Measurements from ENCODE around the gene ANKRD40.
"Not testable (repeated sequence)": the region's sequence is repeated elsewhere in the genome, so short reads cannot be mapped to it uniquely, and the experiment has no call there.

Gene ANKRD40

DNA sequence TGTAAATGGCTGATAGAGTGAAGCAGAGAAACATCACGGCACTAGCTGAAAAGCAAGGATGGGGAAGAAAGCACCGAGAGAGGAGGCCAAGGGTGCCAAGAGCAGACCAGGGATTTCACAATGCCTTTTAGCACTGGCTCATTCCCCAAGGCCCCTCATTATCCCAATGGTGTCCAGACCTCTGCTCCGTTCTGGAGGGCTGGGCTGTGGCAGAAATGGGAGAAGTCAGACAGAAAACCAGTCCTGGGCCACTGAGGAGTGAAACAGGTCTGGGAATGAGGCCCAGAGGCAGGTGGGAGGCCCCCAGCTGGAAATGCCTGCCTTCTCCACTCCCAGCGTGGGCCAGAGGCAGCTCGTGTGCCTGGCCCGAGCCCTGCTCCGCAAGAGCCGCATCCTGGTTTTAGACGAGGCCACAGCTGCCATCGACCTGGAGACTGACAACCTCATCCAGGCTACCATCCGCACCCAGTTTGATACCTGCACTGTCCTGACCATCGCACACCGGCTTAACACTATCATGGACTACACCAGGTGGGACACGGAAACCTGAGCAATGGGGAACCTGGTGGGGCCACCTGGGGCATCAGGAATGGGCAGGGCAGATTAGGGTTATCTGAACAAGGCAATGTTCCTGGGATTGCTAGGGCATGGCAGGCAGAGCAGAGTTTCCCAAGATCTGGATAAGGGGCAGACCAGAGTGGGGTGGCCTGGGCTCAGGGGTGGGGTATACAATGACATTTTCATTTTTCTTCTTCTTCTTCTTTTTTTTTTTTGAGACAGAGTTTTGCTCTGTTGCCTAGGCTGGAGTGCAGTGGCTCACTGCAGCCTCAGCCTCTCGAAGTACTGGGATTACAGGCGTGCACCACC, 20.3 kb downstream of the ANKRD40 start:
- in situ Hi-C loops (cut with MboI; ENCODE audit: low sequenced_read_pairs): no loop called here

DNA sequence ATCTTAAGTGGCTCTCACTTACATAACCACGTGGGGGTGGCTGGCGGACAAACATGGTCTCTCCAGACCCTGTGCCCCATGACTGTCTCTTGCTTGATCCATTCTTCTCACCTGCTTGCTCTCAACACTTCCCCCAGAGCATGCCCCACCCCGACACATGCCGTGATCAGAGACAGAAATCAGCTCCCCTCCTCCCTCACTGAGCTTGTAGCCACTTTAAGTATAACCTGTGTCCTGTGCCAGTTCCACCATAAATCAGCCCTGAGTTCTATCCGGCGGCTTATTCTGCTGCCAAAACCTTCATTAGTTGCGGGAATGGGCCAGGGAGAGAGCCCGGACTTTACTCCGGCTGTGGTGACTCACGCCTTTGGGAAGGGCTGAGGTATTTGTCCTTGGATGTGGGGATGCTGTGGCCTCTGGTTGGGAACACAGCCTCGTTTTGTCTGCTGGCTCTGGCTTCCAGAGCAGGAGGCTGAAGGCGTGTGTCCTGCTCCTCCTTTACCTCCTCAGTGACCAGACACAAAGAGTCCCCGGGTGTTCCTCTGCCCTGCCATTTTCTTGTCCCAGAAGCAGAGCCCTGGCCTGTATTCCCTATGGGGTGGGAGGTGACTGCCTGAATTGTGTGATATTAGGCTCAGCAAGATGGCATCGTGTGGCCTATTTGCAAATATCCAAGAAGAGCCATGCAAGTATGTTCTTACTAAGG, 21.1 kb downstream of the ANKRD40 start:
- in situ Hi-C loops (cut with MboI; ENCODE audit: low sequenced_read_pairs): no loop called here

DNA sequence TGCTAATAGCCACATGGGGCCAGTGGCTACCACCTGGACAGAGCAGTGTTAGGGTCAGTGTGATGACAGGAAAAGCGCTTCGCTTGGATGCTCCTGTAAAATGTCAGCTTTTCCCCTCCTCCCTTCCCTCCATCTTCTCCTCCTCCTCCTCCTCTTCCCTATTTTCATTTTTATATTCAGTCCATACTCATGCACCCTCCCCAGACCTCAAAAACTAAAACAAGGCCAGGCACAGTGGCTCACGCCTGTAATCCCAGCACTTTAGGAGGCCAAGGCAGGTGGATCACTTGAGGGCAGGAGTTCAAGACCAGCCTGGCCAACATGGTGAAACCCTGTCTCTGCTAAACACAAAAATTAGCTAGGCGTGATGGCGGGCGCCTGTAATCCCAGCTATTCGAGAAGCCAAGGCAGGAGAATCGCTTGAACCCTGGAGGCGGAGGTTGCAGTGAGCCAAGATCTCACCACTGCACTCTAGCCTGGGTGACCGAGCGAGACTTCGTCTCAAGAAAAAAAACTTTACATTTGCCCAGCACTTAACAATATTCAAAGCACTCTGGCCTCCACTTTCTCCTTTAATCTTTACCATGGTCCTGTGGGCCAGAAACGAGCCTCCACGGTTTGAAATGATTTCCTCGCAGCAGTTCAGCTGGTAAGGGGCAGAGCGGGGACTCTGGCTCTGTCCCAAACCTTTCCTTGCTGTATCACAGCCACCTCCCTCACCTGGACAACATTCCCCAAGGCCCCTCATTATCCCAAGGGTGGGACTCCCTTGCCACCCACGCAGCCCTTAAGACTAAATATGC, 21.8 kb downstream of the ANKRD40 start:
- in situ Hi-C loops (cut with MboI; ENCODE audit: low sequenced_read_pairs): no loop called here

DNA sequence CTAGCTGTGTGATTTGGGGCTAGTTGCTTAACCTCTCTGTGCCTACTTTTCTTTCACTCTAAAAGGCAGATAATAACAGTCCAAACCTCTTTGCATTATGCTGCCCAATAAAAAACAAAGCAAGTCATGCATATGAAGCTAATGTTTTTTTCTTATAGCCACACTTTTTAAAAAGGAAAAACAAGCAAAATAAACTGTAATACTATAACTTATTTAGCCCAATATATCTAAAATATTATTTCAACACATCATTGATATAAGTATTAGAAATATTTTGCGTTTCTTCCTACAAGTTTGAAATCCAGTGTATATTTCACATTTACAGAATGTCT, 22.4 kb downstream of the ANKRD40 start:
- in situ Hi-C loops (cut with MboI; ENCODE audit: low sequenced_read_pairs): no loop called here

DNA sequence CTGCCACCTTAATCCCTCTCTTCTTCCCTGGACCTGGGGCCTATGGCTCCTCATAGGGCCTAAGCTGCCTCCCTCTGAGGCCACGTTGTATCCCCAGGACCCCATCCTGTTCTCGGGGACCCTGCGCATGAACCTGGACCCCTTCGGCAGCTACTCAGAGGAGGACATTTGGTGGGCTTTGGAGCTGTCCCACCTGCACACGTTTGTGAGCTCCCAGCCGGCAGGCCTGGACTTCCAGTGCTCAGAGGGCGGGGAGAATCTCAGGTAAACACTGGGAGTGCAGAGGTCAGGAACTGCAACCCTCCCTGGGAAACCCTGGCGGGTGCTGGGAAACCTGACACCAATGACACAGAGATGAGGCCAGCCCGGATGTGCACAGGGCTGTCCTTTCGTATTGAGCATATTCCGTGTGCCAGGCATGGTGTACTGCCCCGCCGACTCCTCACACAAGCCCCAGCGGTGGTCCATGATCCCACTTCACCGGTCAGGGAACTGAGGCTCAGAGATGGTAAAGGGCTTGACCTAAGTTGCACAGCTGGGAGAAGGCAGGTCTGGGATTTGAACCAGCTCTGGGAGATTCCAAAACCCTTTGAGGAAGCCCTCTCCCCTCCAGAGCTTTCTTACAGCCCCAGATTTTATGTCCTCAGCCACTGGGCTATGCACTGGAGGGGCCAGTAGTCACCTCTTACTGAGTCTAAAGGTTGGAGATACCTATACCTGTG, 22.9 kb downstream of the ANKRD40 start:
- in situ Hi-C loops (cut with MboI; ENCODE audit: low sequenced_read_pairs): no loop called here

DNA sequence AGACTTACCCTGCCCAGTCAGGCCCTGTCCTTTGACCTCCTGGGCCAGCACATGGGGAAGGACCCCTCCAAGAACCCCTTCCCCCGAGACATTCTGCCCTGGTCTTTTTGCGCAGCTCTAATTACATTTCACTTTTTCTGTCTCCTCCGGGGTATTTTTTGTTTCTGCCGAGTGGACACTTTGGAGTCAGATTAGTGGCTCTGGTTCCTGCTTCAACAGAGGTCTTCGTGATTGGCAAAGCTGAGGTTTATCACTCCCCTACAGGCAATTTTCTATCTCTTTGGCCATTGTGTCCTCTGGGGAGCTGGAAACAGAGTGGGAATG, 23.5 kb downstream of the ANKRD40 start:
- in situ Hi-C loops (cut with MboI; ENCODE audit: low sequenced_read_pairs): no loop called here

DNA sequence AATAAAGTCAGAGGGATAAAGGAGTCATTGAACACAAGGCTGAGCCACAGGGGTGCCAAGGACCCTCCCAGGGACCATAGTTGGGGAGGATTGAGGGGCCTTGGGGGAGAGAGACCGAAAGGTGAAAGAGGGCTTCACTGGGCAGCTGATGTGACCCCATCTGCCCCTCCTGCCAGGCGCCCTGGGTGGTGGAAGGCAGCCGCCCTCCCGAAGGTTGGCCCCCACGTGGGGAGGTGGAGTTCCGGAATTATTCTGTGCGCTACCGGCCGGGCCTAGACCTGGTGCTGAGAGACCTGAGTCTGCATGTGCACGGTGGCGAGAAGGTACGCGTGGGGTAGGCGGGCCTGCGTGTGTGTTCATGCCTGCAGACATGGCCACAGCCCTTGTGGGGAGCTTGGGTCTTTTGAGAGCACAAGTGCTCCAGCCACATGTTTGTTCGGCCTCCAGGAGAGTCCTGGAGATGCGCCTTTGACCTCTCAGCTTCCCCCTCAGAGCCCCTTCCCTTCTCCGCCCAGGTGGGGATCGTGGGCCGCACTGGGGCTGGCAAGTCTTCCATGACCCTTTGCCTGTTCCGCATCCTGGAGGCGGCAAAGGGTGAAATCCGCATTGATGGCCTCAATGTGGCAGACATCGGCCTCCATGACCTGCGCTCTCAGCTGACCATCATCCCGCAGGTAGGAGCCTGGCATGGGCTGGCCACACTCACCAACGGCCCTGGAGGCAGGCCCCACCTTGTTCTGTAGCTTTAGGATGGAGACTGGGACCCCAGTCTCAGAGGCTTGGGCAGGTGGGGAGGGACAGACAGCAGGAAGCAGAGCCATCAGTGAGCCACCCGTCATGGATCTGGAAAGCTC, 24.1 kb downstream of the ANKRD40 start:
- in situ Hi-C loops (cut with MboI; ENCODE audit: low sequenced_read_pairs): no loop called here

DNA sequence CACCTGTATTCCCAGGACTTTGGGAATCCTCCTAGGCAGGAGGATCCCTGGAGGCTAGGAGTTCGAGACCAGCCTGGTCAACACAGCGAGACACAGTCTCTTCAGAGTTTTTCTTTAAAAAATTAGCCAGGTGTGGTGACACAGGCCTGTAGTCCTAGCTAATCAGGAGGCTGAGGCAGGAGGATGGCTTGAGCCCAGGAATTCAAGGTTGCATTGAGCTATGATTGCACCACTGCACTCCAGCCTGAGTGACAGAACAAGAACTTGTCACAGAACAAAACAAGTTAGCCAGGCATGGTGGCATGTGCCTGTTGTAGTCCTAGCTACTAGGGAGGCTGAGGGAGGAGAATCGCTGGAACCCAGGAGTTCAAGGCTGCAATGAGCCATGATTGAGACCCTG, 24.8 kb downstream of the ANKRD40 start:
- in situ Hi-C loops (cut with MboI; ENCODE audit: low sequenced_read_pairs): no loop called here

DNA sequence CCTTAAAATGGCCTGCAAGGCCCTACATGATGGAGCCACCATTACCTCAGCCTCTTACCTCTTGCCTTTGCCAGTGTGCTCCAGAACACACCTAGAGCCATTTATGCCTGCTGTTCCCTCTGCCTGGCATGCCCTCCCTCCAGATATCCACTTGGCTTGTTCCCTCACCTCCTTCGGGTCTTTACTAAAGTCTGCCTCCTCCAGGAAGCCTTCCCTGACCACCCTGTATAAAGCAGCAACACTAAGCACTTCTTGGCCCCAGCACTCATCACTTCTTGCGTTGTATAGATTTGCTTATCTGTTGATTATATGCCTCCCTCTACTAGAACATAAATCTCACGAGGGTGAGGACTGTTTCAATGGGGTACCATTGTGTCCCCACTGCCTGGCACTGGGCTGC, 25.3 kb downstream of the ANKRD40 start:
- in situ Hi-C loops (cut with MboI; ENCODE audit: low sequenced_read_pairs): no loop called here

DNA sequence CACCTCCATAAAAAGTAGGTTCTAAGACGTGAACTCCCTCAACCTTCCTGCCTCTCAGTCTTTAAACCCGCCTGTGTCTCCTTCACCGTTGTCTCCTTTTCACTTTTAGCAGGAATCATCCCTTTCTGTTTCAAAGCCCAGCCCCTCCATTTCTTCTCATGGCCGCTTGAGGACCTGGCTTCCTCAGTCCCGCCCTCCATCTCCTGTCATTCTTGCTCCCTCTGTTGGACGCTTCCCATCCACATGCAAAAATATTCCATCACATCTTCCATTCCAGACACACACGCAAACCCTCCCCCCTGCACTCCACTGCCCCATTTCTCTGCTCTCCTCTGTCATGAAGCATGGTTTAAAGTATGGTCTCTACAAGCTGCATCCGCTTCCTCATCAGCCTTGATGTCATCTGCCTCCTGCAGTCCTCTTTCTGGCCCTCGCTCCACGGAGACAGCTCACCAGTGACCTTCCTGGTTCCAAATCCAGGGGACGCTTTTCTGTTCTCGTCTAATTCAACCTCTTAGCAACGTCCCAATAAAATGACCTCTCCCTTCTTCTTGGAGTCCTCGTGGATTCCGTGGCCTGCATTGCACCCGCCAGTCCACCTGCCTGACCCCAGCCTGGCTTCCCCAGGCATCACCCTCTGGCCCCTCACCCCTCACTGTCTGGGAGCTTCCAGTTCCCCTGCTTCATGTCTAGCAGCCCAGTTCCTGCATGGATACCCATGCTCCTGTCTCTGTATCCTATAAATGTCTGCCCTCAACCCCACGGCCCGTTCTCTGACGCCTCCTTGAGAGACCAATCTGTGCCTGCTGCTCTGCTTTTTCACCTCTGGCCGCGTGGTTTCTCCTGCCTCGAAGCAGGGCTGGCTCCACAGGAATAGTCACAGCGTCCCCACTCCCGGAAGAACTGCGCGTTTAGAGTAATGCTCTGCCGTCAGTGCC, 26.2 kb downstream of the ANKRD40 start:
- in situ Hi-C loops (cut with MboI; ENCODE audit: low sequenced_read_pairs): no loop called here

DNA sequence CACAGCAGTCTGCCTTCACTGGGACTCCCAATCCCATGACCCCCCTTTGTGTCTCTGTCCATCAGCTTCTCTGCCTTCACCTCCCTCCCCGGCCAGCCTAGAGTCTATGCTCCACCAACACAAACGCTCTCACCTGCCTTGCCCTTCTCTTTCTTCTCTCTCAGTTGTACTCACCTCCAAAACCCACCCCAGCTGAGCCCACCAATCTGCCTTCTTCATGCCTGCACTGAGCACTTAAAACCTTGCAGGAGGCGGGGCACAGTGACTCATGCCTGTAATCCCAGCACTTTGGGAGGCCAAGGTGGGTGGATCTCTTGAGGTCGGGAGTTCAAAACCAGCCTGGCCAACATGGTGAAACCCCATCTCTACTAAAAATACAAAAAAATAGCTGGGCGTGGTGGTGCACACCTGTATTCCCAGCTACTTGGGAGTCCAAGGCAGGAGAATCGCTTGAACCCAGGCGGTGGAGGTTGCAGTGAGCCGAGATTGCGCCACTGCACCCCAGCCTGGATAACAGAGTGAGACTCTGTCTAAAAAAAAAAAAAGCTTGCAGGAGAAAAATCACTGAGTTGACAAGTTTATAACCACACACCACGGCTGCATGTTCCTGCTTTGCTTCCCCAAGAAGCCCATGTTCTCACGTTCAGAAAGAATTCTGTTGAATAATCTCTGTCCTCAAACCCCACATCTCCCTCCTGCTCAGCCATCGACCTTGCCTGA, 27.0 kb downstream of the ANKRD40 start:
- in situ Hi-C loops (cut with MboI; ENCODE audit: low sequenced_read_pairs): not testable (repeated sequence)

DNA sequence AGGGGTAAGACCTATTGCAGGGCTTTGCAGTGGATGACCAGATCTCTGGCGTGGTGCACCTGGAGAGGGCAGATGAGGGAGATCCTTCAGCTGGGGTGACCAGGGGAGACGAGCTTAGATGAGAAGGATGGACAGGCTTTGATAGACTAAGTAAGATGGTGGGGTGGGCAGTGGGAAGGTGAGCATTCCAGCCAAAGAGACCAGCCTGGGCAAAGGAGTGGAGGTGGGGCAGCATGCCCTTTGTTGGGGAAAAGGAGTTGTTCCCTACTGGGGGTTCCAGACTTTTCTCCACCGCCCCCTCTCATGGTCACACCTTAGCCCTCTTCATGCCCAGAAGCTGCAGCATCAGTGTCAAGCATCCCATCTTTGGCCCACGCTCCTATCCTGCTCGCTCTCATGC, 27.6 kb downstream of the ANKRD40 start:
- in situ Hi-C loops (cut with MboI; ENCODE audit: low sequenced_read_pairs): no loop called here

DNA sequence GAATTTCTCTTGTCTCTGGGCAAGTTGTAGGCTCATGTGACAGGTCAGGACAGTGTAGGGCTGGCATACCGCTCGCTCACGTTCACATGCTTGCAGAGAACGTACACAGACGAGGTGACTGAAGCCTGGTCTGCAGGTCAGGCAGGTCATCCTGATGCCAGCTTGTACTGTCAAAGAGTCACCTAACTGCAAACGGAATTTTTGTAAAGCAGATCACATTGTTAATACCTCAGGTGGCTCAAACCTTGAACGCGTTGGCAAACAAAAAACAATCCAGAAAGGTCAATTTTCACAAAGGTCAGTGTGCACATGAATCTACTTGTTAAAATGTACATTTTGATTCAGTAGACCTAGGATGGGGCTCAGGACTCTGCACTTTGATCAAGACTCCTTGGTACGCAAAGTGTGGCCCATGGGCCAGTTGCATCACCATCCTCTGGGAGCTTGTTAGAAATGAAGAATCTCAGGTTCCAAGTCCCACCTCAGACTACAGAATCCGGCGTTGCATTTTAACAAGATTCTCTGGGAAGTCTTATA, 28.6 kb downstream of the ANKRD40 start:
- in situ Hi-C loops (cut with MboI; ENCODE audit: low sequenced_read_pairs): no loop called here

DNA sequence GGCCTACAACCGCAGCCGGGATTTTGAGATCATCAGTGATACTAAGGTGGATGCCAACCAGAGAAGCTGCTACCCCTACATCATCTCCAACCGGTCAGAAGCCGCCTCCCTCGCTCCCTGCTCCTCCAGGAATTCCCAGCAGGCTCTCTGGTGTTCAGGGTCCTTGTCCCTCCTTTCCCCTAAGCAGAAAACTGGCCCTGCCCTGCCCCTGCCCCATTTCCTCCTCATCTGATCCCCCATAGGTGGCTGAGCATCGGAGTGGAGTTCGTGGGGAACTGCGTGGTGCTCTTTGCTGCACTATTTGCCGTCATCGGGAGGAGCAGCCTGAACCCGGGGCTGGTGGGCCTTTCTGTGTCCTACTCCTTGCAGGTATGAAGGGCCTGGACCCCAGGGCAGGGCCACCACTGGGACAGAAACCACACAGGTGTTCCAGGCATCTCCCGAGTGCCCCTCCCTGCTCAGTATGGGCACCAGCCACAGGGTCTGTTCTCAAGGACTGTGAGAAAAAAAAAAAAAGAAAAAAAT, 29.8 kb downstream of the ANKRD40 start:
- in situ Hi-C loops (cut with MboI; ENCODE audit: low sequenced_read_pairs): no loop called here

DNA sequence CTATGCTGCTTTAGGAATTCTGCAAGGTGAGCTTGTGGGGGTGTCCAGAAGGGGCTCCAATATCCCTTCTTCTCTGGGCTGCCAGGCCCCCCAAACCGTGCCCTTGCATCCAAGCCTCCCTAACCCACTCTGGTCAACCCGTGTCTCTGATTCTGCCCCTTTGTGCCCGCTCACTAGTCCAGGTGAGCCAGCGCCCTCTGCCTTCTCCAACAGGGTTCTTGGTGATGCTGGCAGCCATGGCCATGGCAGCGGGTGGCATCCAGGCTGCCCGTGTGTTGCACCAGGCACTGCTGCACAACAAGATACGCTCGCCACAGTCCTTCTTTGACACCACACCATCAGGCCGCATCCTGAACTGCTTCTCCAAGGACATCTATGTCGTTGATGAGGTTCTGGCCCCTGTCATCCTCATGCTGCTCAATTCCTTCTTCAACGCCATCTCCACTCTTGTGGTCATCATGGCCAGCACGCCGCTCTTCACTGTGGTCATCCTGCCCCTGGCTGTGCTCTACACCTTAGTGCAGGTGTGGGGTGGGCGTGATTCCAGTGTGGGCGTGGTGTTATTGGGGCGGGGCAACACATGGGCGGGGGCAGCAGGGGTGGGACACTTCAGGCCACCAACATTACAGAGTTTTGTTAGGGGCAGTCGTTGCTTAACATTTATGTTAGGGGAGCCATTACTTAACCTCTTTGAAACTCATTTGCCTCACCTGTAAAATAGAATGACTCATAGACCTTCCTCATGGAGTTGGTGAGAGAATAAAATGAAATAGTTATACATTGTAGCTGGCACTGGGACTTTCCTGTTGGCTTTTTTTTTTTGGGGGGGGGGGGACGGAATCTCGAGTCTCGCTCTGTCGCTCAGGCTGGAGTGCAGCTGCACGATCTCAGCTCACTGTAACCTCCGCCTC, 31.4 kb downstream of the ANKRD40 start:
- in situ Hi-C loops (cut with MboI; ENCODE audit: low sequenced_read_pairs): no loop called here

DNA sequence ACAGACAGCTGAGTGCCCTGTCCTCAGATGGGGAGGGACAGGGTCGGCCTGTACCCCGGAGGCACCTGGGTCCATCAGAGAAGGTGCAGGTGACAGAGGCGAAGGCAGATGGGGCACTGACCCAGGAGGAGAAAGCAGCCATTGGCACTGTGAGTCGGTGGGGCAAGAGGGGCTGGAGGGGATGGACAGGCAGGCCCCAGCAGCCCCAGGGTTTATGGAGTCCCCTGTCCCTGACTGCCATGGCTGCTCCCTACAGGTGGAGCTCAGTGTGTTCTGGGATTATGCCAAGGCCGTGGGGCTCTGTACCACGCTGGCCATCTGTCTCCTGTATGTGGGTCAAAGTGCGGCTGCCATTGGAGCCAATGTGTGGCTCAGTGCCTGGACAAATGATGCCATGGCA, 32.1 kb downstream of the ANKRD40 start:
- in situ Hi-C loops (cut with MboI; ENCODE audit: low sequenced_read_pairs): no loop called here

DNA sequence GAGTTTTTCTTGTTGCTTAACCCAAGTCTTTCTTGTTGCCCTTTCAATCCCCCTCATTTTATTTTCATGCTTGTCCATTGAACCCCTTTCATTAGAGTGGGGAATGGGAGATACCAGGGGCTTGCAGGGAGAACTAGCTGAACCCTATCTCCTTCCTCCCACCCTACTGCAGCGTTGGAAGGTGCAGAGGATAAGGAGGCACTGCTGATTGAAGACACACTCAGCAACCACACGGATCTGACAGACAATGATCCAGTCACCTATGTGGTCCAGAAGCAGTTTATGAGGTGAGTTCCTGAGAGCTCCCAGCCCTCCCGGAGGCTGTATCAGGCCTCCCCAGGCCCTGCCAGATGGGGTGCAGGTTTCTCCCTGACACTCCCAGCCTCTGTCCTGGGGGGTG, 32.5 kb downstream of the ANKRD40 start:
- in situ Hi-C loops (cut with MboI; ENCODE audit: low sequenced_read_pairs): no loop called here
